SJCRH30 (cell line): ENCODE data around the gene TRIM24. TPM values are rescaled to one million over a fixed set of nuclear protein-coding genes. Genes with fewer than 3 reads are reported as not detected.
A peak's percentile ranks its signal among the peaks of the same experiment; 100 is the strongest.

Experiments used
- DNase-seq, 2 experiments: peaks; one replicate each; pipeline ENCODE4 v3.0.0-alpha.2; 2015 to 2020
- H3K27ac ChIP-seq: fragments of 250-450 bp; sonication (Bioruptor Pico); 2 replicates; pipeline ENCODE4 v1.5.1; 2020; ENCODE audit warnings: mild to moderate bottlenecking, moderate library complexity
- H3K27me3 ChIP-seq: fragments of 250-450 bp; sonication (Bioruptor Pico); 2 replicates; pipeline ENCODE4 v1.5.1; 2020; ENCODE audit warnings: mild to moderate bottlenecking, moderate library complexity
- H3K36me3 ChIP-seq: fragments of 250-450 bp; sonication (Bioruptor Pico); 2 replicates; pipeline ENCODE4 v1.5.1; 2020; ENCODE audit warnings: mild to moderate bottlenecking, moderate library complexity
- H3K4me1 ChIP-seq: fragments of 250-450 bp; sonication (Bioruptor Pico); 2 replicates; pipeline ENCODE4 v1.5.1; 2020; ENCODE audit warnings: mild to moderate bottlenecking, moderate library complexity
- H3K4me3 ChIP-seq: fragments of 250-450 bp; sonication (Bioruptor Pico); 2 replicates; pipeline ENCODE4 v1.5.1; 2020; ENCODE audit warnings: mild to moderate bottlenecking, moderate library complexity
- H3K9me3 ChIP-seq: fragments of 250-450 bp; sonication (Bioruptor Pico); replicated peaks from 2 replicates; pipeline ENCODE4 v1.5.1; 2020; ENCODE audit warnings: mild to moderate bottlenecking, moderate library complexity
- total RNA-seq: library from RNA; depleted of rRNA; stranded (reverse); fragments of >200 nt; shearing (Covaris generic); gene quantifications from 2 replicates; pipeline ENCODE4 v1.2.3, GENCODE V29; 2014

The TRIM24 gene
- total RNA-seq, 1 experiment from 2014 or later: 40.0 TPM

- H3K36me3 ChIP-seq: no peaks in the 10 kb centered on the region
These were observed 153.6 kb downstream of the TRIM24 start for GRCh38 chr7:138613630-138614029.

DNA sequence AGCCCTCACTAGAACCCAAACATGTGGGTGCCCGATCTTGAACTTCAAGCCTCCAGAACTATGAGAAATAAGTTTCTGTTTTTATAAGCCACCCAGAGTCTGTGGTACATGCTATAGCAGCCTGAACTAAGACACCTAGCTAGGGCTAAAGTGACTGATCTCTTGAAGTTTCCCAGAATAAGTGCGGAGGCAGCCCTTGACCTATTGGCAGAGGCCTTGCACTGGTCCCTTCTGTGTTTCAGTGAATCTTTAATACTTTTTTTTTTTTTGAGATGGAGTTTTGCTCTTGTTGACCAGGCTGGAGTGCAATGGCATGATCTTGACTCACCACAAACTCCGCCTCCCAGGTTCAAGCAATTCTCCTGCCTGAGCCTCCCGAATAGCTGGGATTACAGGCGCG lies 156.0 kb downstream of the TRIM24 start:
- no peak for DNase-seq

More at GRCh38 chr7:138613630-138614029, 153.6 kb downstream of the TRIM24 start:
- peak in 1 of 2 experiments; percentile 30 for DNase-seq
- peaks cover 1% of the 10 kb centered on the region; the same call in 1 of the 2 replicates for H3K4me1 ChIP-seq
- H3K4me3 ChIP-seq: no peak overlapping the region
- H3K27ac ChIP-seq: no peak overlapping the region
- H3K9me3 ChIP-seq: no peaks in the 10 kb centered on the region
- H3K27me3 ChIP-seq: no peaks in the 10 kb centered on the region

GRCh38 chr7:138618506-138618905 lies 158.4 kb downstream of the TRIM24 start:
- no peaks in the 10 kb centered on the region; the same call in 1 of the 2 replicates for H3K27me3 ChIP-seq
- no peak for DNase-seq
- H3K4me3 ChIP-seq: no peak overlapping the region

More for the DNA sequence above, 156.0 kb downstream of the TRIM24 start:
- Histone ChIP-seq H3K9me3 (no peaks in the 10 kb centered on the region), H3K36me3 (no peaks in the 10 kb centered on the region), H3K27ac (no peak overlapping the region), H3K4me3 (no peak overlapping the region), H3K4me1 (no peaks in the 10 kb centered on the region; the same call in 1 of the 2 replicates), H3K27me3 (no peaks in the 10 kb centered on the region; the same call in 1 of the 2 replicates)

GRCh38 chr7:138618933-138619332 lies 158.9 kb downstream of the TRIM24 start:
- no peaks in the 10 kb centered on the region for H3K36me3 ChIP-seq
- DNase-seq: no peak
- H3K9me3 ChIP-seq: no peaks in the 10 kb centered on the region
- no peaks in the 10 kb centered on the region; the same call in 1 of the 2 replicates for H3K27me3 ChIP-seq
- no peak overlapping the region for H3K4me3 ChIP-seq
- no peak overlapping the region for H3K27ac ChIP-seq
- no peaks in the 10 kb centered on the region; the same call in 1 of the 2 replicates for H3K4me1 ChIP-seq

More at GRCh38 chr7:138618506-138618905, 158.4 kb downstream of the TRIM24 start:
- Histone ChIP-seq H3K27ac (no peak overlapping the region), H3K9me3 (no peaks in the 10 kb centered on the region), H3K36me3 (no peaks in the 10 kb centered on the region), H3K4me1 (no peaks in the 10 kb centered on the region; the same call in 1 of the 2 replicates)

DNA sequence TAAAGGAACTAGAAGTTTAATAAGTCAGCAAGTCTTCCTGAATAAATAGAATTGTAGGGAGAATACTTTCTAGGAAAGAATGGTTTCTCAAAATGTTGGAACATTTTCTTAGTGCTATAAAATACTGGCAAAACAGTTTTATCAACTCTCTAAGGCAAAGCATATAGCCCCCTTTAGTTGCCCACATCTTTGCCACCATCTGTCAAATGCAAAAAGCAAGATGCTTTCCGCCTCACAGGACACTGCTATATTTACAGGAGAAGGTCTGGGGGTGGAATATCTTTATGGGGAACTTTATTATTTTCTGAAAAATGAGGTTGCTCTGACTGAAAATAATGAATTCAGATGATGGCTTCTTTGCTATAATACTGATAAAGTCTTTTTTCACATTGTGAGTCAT lies 162.8 kb downstream of the TRIM24 start:
- no peak overlapping the region for H3K4me3 ChIP-seq
- no peaks in the 10 kb centered on the region for H3K9me3 ChIP-seq
- no peak for DNase-seq
- no peaks in the 10 kb centered on the region for H3K36me3 ChIP-seq
- no peak overlapping the region for H3K27ac ChIP-seq
- H3K27me3 ChIP-seq: no peaks in the 10 kb centered on the region; the same call in 1 of the 2 replicates
- no peaks in the 10 kb centered on the region for H3K4me1 ChIP-seq

DNA sequence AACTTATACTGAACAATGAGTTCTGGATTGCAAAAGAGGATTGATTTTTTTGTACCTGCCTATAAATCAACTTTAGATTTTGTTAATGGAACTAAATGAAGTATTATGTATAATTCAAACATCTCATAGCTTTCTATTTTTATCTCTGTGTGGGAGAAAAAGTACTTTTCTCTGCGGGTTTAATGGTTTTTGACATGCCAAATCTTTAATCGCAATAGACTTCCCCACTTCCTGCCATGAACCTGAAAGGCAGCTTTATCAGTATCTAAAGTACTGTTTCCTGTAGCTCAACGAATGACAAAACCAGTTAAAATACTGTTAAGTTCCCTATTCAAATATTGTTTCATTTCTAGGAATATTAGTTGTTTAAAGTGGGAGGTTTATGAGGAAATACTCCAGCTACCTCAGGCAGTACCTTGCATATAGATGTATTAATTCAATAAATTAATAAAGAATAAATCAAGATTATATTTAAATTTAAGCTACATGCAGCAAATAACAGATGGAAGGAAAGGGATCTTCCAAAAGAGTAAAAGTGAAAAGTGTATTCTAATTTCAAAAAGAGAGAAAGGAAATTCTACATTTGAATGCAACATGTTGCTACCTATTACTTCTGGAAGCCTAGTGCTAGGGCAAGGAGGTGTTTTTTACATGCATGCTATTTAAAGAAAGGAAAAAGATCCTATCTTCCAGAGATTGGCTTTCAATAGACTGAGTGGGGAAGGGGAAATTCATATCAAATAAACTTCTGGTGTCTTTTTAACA lies 165.2 kb downstream of the TRIM24 start:
- Histone ChIP-seq H3K27me3 (no peaks in the 10 kb centered on the region; the same call in 1 of the 2 replicates), H3K27ac (no peak overlapping the region), H3K4me3 (no peak overlapping the region), H3K4me1 (no peaks in the 10 kb centered on the region), H3K9me3 (no peaks in the 10 kb centered on the region), H3K36me3 (no peaks in the 10 kb centered on the region)
- DNase-seq: no peak

GRCh38 chr7:138625849-138626230 lies 165.8 kb downstream of the TRIM24 start:
- H3K9me3 ChIP-seq: no peaks in the 10 kb centered on the region
- DNase-seq: no peak
- H3K27ac ChIP-seq: no peak overlapping the region
- H3K4me3 ChIP-seq: no peak overlapping the region
- H3K27me3 ChIP-seq: no peaks in the 10 kb centered on the region; the same call in 1 of the 2 replicates
- no peaks in the 10 kb centered on the region for H3K36me3 ChIP-seq
- H3K4me1 ChIP-seq: no peaks in the 10 kb centered on the region

DNA sequence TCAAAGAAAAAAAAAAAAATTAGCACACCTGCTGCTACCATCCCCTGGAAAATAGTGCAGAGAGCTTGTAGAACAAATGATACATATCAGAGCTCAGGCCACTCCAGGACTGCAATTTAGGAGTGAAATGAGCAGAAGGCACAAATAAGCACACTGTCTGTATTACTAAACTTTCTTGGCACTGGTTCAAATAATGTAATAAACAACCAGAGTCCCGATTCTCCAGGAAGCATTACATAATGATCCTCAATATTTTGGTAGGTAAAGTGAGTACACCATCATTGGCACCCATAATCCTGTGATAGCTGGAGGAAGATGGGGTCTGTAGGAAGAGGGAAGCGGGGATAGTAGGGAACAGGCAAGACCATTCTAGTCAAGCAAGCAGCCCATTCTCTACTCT lies 166.8 kb downstream of the TRIM24 start:
- no peaks in the 10 kb centered on the region for H3K9me3 ChIP-seq
- no peak overlapping the region for H3K27ac ChIP-seq
- no peak overlapping the region for H3K4me3 ChIP-seq
- no peaks in the 10 kb centered on the region for H3K27me3 ChIP-seq
- H3K36me3 ChIP-seq: no peaks in the 10 kb centered on the region
- no peaks in the 10 kb centered on the region for H3K4me1 ChIP-seq
- no peak for DNase-seq

GRCh38 chr7:138627361-138627760 lies 167.3 kb downstream of the TRIM24 start:
- no peak overlapping the region for H3K27ac ChIP-seq
- no peaks in the 10 kb centered on the region for H3K4me1 ChIP-seq
- H3K27me3 ChIP-seq: no peaks in the 10 kb centered on the region
- no peaks in the 10 kb centered on the region for H3K36me3 ChIP-seq
- DNase-seq: no peak
- no peak overlapping the region for H3K4me3 ChIP-seq
- H3K9me3 ChIP-seq: no peaks in the 10 kb centered on the region

- no peaks in the 10 kb centered on the region for H3K4me1 ChIP-seq
- H3K27me3 ChIP-seq: no peaks in the 10 kb centered on the region
- no peaks in the 10 kb centered on the region for H3K9me3 ChIP-seq
- DNase-seq: no peak
- no peaks in the 10 kb centered on the region for H3K36me3 ChIP-seq
- H3K4me3 ChIP-seq: no peak overlapping the region
- H3K27ac ChIP-seq: no peak overlapping the region
These were observed 170.1 kb downstream of the TRIM24 start for GRCh38 chr7:138630059-138630610.

GRCh38 chr7:138632384-138632783 lies 172.3 kb downstream of the TRIM24 start:
- Histone ChIP-seq H3K9me3 (no peaks in the 10 kb centered on the region), H3K36me3 (no peaks in the 10 kb centered on the region), H3K4me1 (no peaks in the 10 kb centered on the region), H3K4me3 (no peak overlapping the region), H3K27ac (no peak overlapping the region), H3K27me3 (no peaks in the 10 kb centered on the region)
- DNase-seq: no peak

DNA sequence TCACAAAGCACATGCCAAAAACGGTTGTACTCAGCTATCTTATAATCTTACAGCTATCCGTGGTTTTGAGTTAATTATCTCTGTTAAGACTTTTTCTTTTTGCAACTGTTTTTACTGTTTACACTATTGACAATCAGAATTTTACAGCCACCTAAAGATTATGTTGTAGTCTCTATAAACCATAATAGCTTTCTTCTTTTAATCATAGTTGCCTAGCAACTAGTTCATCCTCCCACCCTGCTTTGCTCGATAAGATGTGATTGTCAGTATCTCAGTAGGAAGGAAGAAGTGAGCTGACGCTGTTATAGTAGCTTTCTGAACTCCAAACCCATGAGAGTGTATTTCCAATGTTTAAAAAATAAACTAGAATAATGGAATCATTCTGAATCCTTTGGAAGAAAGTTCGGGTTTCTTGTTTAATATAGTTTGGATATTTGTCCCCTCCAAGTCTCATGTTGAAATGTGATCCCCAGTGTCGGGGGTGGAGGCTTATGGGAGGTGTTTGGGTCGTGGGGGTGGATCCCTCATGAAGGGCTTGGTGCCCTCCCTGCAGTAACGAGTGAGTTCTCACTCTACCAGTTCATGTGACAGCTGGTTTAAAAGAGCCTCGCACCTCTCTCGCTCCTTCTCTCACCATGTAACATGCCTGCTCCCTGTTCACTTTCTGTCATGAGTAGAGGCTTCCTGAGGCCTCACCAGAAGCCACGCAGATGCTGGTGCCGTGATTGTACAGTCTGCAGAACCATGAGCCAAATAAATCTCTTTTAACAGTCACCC lies 173.0 kb downstream of the TRIM24 start:
- DNase-seq: no peak
- no peak overlapping the region for H3K4me3 ChIP-seq
- no peaks in the 10 kb centered on the region for H3K27me3 ChIP-seq
- no peaks in the 10 kb centered on the region for H3K4me1 ChIP-seq
- no peak overlapping the region for H3K27ac ChIP-seq
- no peaks in the 10 kb centered on the region for H3K9me3 ChIP-seq
- no peaks in the 10 kb centered on the region for H3K36me3 ChIP-seq
